SH-SY5Y (cell line): ENCODE results near the gene ZNF366.

ENCODE experiments used
- GATA2 ChIP-seq: IDR thresholded peaks from 2 replicates; pipeline ENCODE4 v1.6.1; 2011; ENCODE audit warnings: mild to moderate bottlenecking, low read depth, low read length
- GATA3 ChIP-seq: IDR thresholded peaks from 2 replicates; pipeline ENCODE4 v1.6.1; 2011; ENCODE audit warnings: low read depth, mild to moderate bottlenecking, low read length, moderate library complexity

GRCh38 chr5:72472666-72473422 is 34.4 kb downstream of the ZNF366 start:
- TF ChIP-seq GATA2: no peak
- TF ChIP-seq GATA3: no peak
